ENCODE results near the gene PAX5.

Gene PAX5

DNA sequence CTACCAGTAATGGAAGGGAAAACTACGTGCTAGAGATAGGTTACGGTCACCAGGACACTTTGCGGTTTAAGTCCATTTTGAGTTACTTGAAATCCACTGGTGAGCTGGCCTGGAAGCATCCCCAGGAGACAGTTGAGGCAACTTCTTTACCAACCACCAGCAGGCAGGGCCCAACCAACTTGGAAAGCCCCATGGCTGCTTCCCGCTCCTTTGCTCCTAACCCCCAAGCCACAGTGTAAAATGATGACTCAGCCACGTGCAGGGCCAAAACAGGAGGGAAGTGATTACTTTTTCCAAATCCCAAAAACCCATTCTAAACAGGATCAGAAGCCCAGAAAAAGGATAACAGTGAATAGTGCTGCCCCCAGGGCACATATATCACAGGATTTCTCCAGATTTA is 87.4 kb downstream of the PAX5 start:
- no peak for DNase-seq (ENCODE audit: low read depth)
- TF ChIP-seq, protein P1, sequence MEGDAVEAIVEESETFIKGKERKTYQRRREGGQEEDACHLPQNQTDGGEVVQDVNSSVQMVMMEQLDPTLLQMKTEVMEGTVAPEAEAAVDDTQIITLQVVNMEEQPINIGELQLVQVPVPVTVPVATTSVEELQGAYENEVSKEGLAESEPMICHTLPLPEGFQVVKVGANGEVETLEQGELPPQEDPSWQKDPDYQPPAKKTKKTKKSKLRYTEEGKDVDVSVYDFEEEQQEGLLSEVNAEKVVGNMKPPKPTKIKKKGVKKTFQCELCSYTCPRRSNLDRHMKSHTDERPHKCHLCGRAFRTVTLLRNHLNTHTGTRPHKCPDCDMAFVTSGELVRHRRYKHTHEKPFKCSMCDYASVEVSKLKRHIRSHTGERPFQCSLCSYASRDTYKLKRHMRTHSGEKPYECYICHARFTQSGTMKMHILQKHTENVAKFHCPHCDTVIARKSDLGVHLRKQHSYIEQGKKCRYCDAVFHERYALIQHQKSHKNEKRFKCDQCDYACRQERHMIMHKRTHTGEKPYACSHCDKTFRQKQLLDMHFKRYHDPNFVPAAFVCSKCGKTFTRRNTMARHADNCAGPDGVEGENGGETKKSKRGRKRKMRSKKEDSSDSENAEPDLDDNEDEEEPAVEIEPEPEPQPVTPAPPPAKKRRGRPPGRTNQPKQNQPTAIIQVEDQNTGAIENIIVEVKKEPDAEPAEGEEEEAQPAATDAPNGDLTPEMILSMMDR (IDR thresholded peaks at IDR 0.05; ENCODE audit: insufficient read depth, low read depth, low read length, missing control alignments), result no peak
- no peak overlapping the region for H3K4me3 ChIP-seq (ENCODE audit: low read depth, low read length)

DNA sequence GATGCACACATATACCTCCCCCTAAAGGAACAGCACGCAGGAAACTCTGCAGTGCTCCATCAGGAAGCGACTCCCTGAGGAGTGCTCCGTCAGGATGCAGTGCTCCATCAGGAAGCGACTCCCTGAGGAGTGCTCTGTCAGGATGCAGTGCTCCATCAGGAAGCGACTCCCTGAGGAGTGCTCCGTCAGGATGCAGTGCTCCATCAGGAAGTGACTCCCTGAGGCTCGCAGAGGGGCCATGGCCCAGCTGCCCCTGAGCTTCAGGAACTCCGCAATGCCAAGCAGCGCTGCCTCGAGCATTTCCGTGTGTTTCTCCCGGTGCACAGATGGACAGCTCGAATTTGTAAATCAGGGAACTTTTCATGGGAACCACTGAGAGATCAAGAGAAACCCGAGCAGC is 88.1 kb downstream of the PAX5 start:
- DNase-seq (ENCODE audit: low read depth), result no peak
- TF ChIP-seq, protein P1 (IDR thresholded peaks at IDR 0.05; ENCODE audit: insufficient read depth, low read depth, low read length, missing control alignments), result no peak

DNA sequence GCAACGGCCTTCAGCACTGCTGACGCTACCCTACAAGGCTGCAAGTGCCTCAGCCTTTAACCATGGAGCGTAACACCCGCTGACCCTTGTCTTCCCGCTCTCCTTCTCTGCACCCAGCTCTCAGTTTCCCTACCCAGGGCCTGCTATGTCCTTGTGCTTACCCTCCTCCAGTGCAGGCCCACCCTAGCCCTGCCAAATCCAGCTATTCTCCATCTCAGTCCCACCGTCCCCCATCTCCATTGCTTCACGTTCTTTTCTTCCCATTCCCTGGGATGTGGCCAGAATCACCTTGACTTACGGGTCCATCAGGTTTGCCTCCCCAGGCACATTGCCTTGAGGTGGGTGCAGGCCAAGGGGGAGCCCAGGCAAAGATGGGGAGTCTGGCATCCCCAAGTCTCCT is 91.2 kb downstream of the PAX5 start:
- TF ChIP-seq, protein P1 (IDR thresholded peaks at IDR 0.05; ENCODE audit: insufficient read depth, low read depth, low read length, missing control alignments), result no peak
- no peak for DNase-seq (ENCODE audit: low read depth)
- no peak overlapping the region for H3K4me3 ChIP-seq (ENCODE audit: low read depth, low read length)

More for the DNA sequence above, 88.1 kb downstream of the PAX5 start:
- no peak overlapping the region for H3K4me3 ChIP-seq (ENCODE audit: low read depth, low read length)

DNA sequence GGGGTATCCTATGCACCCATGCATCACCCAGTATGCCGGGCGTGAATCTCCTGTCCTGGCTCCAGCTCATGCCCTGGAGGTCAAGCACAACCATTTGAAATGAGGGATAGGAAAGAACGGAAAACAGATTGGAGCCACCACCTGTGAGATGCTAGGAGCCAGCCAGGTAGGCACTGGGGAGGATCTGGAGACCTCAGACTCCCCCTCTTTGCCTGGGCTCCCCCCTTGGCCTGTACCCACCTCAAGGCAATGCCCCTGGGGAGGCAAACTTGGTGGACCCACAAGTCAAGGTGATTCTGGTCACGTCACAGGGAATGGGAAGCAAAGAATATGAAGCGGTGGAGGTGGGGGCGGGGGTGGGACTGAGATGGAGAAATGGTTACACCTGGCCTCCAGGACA is 92.6 kb downstream of the PAX5 start:
- no peak for DNase-seq (ENCODE audit: low read depth)
- TF ChIP-seq, protein P1 (IDR thresholded peaks at IDR 0.05; ENCODE audit: insufficient read depth, low read depth, low read length, missing control alignments), result no peak
- H3K4me3 ChIP-seq (ENCODE audit: low read depth, low read length), result no peak overlapping the region

DNA sequence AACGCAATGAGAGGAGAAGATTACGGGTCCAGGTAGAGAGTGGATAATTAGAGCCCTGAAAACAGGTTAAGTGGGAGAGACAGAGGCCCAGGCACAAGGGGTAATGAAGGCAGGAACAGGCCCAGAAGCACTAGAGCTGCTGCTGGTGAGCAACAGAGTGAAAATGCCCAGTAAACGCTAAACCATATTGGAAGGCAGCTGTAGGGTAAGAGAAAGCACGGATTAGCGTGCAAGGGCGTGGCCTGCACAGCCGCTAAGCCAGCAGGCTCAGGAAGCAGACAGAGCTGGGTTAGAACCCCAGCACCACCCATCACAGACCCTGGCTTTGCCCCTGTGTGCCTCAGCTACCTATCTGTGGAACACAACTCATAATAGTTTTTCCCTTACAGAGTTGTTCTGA is 93.2 kb downstream of the PAX5 start:
- DNase-seq (ENCODE audit: low read depth), result no peak
- TF ChIP-seq, protein P1 (IDR thresholded peaks at IDR 0.05; ENCODE audit: insufficient read depth, low read depth, low read length, missing control alignments), result no peak

DNA sequence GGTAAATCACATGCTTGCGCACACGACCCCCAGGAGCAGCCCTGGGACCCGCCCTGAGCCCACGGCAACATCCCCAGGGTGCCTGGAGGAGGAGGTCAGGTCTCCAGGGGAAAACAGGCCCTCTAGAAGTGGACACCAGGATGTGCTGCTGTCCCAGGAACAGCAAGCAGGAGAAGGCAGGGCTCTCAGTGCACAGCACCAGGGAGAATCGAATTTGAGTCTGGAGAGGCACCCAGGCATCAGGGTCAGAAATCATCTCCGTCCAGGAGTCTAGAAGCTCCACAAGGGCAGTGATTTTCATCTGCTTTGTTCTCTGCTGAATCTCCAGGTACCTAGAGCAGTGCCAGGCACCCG is 93.6 kb downstream of the PAX5 start:
- no peak overlapping the region for H3K4me3 ChIP-seq (ENCODE audit: low read depth, low read length)
- TF ChIP-seq, protein P1 (IDR thresholded peaks at IDR 0.05; ENCODE audit: insufficient read depth, low read depth, low read length, missing control alignments), result no peak
- no peak for DNase-seq (ENCODE audit: low read depth)

More for the DNA sequence above, 93.2 kb downstream of the PAX5 start:
- H3K4me3 ChIP-seq (ENCODE audit: low read depth, low read length), result no peak overlapping the region

DNA sequence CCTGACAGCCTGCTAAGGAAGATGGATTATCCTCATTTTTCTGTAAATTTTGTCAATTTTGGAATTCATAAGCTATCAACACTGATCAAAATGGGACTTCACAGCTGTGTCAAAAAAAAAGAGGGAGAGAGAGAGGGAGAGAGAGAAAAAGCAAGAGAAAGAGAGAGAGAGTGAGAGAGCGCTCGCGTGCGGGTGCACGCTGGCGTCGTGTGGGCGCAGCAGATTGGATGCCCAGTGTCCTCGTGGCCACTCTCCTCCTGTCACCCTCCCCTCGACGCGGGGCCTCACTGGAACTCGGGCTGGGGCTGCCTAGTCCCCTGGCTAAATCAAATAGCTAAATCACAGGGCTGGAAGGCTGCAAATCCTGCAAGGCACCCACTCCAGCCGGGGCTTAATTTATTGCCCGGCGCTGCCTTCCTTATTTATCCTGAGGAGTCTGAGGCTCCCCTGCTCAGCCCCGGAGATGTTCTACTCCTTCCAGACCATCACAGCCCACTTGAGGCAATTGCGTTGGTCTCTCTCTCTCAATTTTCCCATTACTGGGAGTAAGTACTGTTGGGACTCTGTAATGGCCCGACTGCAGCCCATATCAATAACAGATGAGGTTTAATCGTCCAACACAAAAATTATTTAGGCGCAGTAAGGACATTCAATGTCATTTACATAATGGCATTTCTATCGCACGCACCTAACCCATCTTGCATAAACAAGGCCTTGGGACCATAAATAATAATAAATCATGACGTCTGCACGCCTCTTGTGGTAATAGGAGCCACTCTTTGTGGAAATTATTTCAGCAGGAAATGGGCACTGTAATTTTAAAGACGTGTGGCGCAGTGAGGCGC is 94.2 kb downstream of the PAX5 start:
- DNase-seq (ENCODE audit: low read depth), result no peak

More for the DNA sequence above, 94.2 kb downstream of the PAX5 start:
- no peak overlapping the region for H3K4me3 ChIP-seq (ENCODE audit: low read depth, low read length)
- TF ChIP-seq, protein P1 (IDR thresholded peaks at IDR 0.05; ENCODE audit: insufficient read depth, low read depth, low read length, missing control alignments), result no peak
